Naive thymus-derived CD8-positive, alpha-beta T cell (primary cell): Measurements from ENCODE around the gene MAP3K8. TPM values are rescaled to one million over a fixed set of nuclear protein-coding genes. Genes with fewer than 3 reads are reported as not detected.
"Not testable (repeated sequence)": the region's sequence is repeated elsewhere in the genome, so short reads cannot be mapped to it uniquely, and the experiment has no call there.

ENCODE experiments used
- ATAC-seq, 2 donors: fragments of 150-1000 bp; cut with Tn5 transposase in 1 of 2; sonication (Bioruptor Pico), chemical (Tn5 transposase) in 1 of 2; 1 replicate in 1 of 2; 2 replicates in 1 of 2; pipeline ENCODE4 v1.10.0; 2021; ENCODE audit warnings: mild to moderate bottlenecking in 2 of 2, moderate library complexity in 2 of 2
- POLR2A ChIA-PET: fragments of 350-600 bp; sonication (Branson Sonifier 250); formaldehyde crosslinking; loops from one replicate; lab custom pipeline; 2021; ENCODE audit warnings: antibody characterized with exemption; lab: Charles Lee
- DNase-seq, 10 donors: peaks; one replicate each; pipeline versions ENCODE4 v3.0.0 to v3.0.0-alpha.2; 2020 to 2022
- H3K27ac Mint-ChIP-seq, 10 donors: one replicate each; pipeline ENCODE4 v1.8.0; 2020 to 2022; ENCODE audit warnings: mild to moderate bottlenecking in 10 of 10, mixed read lengths in 10 of 10, moderate library complexity in 4 of 10, inconsistent platforms in 1 of 10
- H3K27me3 Mint-ChIP-seq, 5 donors: one replicate each; pipeline ENCODE4 v1.8.0; 2021 to 2022; ENCODE audit warnings: mixed read lengths in 5 of 5
- H3K36me3 Mint-ChIP-seq, 3 donors: one replicate each; pipeline ENCODE4 v1.8.0; 2020 to 2022; ENCODE audit warnings: mixed read lengths in 3 of 3, mild to moderate bottlenecking in 2 of 3, inconsistent platforms in 1 of 3
- H3K4me1 Mint-ChIP-seq, 4 donors: one replicate each; pipeline ENCODE4 v1.8.0; 2021 to 2022; ENCODE audit warnings: mixed read lengths in 4 of 4
- H3K4me3 Mint-ChIP-seq, 10 donors: one replicate each; pipeline ENCODE4 v1.8.0; 2020 to 2022; ENCODE audit warnings: mild to moderate bottlenecking in 10 of 10, mixed read lengths in 10 of 10, moderate library complexity in 6 of 10, inconsistent platforms in 1 of 10
- H3K9me3 Mint-ChIP-seq, 9 donors: one replicate each; pipeline ENCODE4 v1.8.0; 2020 to 2022; ENCODE audit warnings: mixed read lengths in 9 of 9, mild to moderate bottlenecking in 3 of 9, inconsistent platforms in 1 of 9, moderate library complexity in 1 of 9
- polyA plus RNA-seq, 3 donors: library from polyadenylated mRNA; unstranded; fragments of 300-500 nt; fragmentation: Illumina TruSeq; gene quantifications; one replicate each; pipeline ENCODE4 v1.2.3, GENCODE V29; 2021
- total RNA-seq, 8 experiments: library from RNA in 2 of 8; stranded (reverse) in 2 of 8; gene quantifications; one replicate each; pipeline ENCODE4 v1.2.3 and lab custom pipeline; 2021 to 2026

Gene MAP3K8
- total and polyA plus RNA-seq, 5 experiments from 2014 or later, result 0.53 to 23.4 (median 2.7) TPM

- Mint-ChIP-seq H3K4me1 (peaks cover 3 to 22% (median 6%) of the 10 kb centered on the region in 4 donors), H3K27me3 (peaks cover 0 to 10% (median 1%) of the 10 kb centered on the region in 5 donors), H3K27ac (peak overlapping the region in 1 of 10 donors; percentile 62)
- DNase-seq, H3K36me3 Mint-ChIP-seq, POLR2A ChIA-PET, H3K4me3 Mint-ChIP-seq, H3K9me3 Mint-ChIP-seq, ATAC-seq: not testable (repeated sequence)
Measured at GRCh38 chr10:30475515-30475914, 41.5 kb downstream of the MAP3K8 start.

- Mint-ChIP-seq H3K27me3 (peaks cover 0 to 10% (median 1%) of the 10 kb centered on the region in 5 donors), H3K36me3 (peaks cover 0 to 4% (median 3%) of the 10 kb centered on the region in 3 donors), H3K4me1 (peaks cover 3 to 24% (median 6%) of the 10 kb centered on the region in 4 donors), H3K4me3 (no peak overlapping the region), H3K27ac (peak overlapping the region in 4 of 10 donors; percentile 10 to 78 (median 20)), H3K9me3 (peaks cover 0 to 5% (median 4%) of the 10 kb centered on the region in 9 donors)
- POLR2A ChIA-PET, result no interaction called here
- ATAC-seq, result no peak
- no peak for DNase-seq
Measured at GRCh38 chr10:30476511-30477155, 42.6 kb downstream of the MAP3K8 start.

DNA sequence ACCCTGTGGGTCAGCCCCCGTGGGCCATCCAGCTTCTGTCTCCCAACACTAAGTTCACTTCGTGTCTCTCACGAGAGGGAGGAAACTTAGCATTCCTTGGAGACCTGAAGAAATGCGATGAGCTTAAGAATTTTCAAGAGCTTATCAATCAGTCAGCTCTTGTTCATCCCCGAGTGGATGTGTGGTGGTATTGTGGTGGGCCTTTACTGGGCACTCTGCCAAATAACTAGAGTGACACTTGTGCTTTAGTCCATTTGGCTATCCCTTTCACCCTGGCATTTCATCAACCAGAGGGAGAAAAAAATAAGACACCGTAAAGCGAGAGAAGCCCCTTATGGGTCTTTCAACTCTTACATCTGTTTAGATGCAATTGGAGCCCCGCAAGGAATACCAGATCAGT is 45.5 kb downstream of the MAP3K8 start:
- not testable (repeated sequence) for DNase-seq, H3K4me3 Mint-ChIP-seq, H3K27ac Mint-ChIP-seq, ATAC-seq, H3K27me3 Mint-ChIP-seq
- peaks cover 0 to 12% (median 6%) of the 10 kb centered on the region in 3 donors for H3K36me3 Mint-ChIP-seq
- H3K9me3 Mint-ChIP-seq, result peaks cover 0 to 26% (median 9%) of the 10 kb centered on the region in 9 donors
- H3K4me1 Mint-ChIP-seq, result peaks cover 3 to 27% (median 6%) of the 10 kb centered on the region in 4 donors
- POLR2A ChIA-PET, result interaction anchor here (1.0 kb wide), 1 partner anchor 9 kb away, joined by 4 read pairs; no protein-coding TSS in a partner anchor

GRCh38 chr10:30481603-30482002 is 47.6 kb downstream of the MAP3K8 start:
- no peak for ATAC-seq
- Mint-ChIP-seq H3K9me3 (peaks cover 0 to 26% (median 9%) of the 10 kb centered on the region in 9 donors), H3K36me3 (peaks cover 0 to 12% (median 6%) of the 10 kb centered on the region in 3 donors), H3K4me3 (no peak overlapping the region), H3K4me1 (peaks cover 0 to 19% (median 0%) of the 10 kb centered on the region in 4 donors), H3K27ac (peak overlapping the region in 1 of 10 donors; percentile 41), H3K27me3 (no peaks in the 10 kb centered on the region)
- DNase-seq, result no peak
- POLR2A ChIA-PET, result no interaction called here

GRCh38 chr10:30488316-30488715 is 54.3 kb downstream of the MAP3K8 start:
- peak overlapping the region in 1 of 10 donors; percentile 50 for H3K4me3 Mint-ChIP-seq
- H3K4me1 Mint-ChIP-seq, result peaks cover 17 to 60% (median 31%) of the 10 kb centered on the region in 4 donors
- peak overlapping the region in 3 of 10 donors; percentile 57 to 77 (median 71) for H3K27ac Mint-ChIP-seq
- DNase-seq, result no peak
- POLR2A ChIA-PET, result interaction anchor here (0.7 kb wide), 1 partner anchor 9 kb away, joined by 4 read pairs; no protein-coding TSS in a partner anchor
- peaks cover 0 to 4% (median 0%) of the 10 kb centered on the region in 9 donors for H3K9me3 Mint-ChIP-seq
- H3K27me3 Mint-ChIP-seq, result peaks cover 0 to 15% (median 0%) of the 10 kb centered on the region in 5 donors
- no peak for ATAC-seq
- H3K36me3 Mint-ChIP-seq, result peaks cover 0 to 2% (median 0%) of the 10 kb centered on the region in 3 donors

DNA sequence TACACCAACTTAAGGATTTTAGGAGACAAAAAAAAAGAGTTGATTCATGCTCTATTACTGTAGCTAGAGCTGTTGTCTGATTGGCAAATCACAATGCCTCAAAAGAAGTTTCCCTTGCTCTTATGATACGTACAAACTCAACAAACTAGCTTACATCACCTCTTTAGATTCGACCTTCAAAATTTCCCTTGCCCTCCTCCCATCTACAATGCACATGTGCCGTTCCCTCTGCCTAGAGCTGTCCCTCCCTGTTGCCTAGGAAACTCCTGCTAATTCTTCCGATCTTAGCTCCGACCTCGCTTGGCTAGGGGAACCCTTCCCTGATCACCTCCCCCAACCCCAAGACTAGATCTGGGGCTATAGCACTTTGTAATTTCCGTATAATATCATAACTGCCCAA is 55.4 kb downstream of the MAP3K8 start:
- Mint-ChIP-seq H3K27me3 (peaks cover 0 to 15% (median 0%) of the 10 kb centered on the region in 5 donors), H3K4me1 (peaks cover 24 to 71% (median 41%) of the 10 kb centered on the region in 4 donors), H3K4me3 (no peak overlapping the region), H3K9me3 (peaks cover 0 to under 1% (median 0%) of the 10 kb centered on the region in 9 donors), H3K27ac (peak overlapping the region in 2 of 10 donors; percentile 3 to 6), H3K36me3 (no peaks in the 10 kb centered on the region)
- POLR2A ChIA-PET, result interaction anchor here (0.6 kb wide), 1 partner anchor 37 kb away, joined by 4 read pairs; no protein-coding TSS in a partner anchor
- DNase-seq (no peak), ATAC-seq (no peak)

- H3K27ac Mint-ChIP-seq, result peak overlapping the region in 5 of 10 donors; percentile 19 to 80 (median 60)
- peak overlapping the region in 2 of 10 donors; percentile 2 to 52 for H3K4me3 Mint-ChIP-seq
Measured at GRCh38 chr10:30490289-30491000, 56.5 kb downstream of the MAP3K8 start.

GRCh38 chr10:30491204-30491915 is 57.4 kb downstream of the MAP3K8 start:
- H3K4me1 Mint-ChIP-seq, result peaks cover 27 to 86% (median 47%) of the 10 kb centered on the region in 4 donors

More at GRCh38 chr10:30490289-30491000, 56.5 kb downstream of the MAP3K8 start:
- DNase-seq, result no peak
- Mint-ChIP-seq H3K27me3 (peaks cover 0 to 15% (median 0%) of the 10 kb centered on the region in 5 donors), H3K36me3 (peaks cover 0 to 1% (median 0%) of the 10 kb centered on the region in 3 donors), H3K4me1 (peaks cover 27 to 79% (median 47%) of the 10 kb centered on the region in 4 donors), H3K9me3 (no peaks in the 10 kb centered on the region)
- POLR2A ChIA-PET, result no interaction called here
- ATAC-seq, result no peak

DNA sequence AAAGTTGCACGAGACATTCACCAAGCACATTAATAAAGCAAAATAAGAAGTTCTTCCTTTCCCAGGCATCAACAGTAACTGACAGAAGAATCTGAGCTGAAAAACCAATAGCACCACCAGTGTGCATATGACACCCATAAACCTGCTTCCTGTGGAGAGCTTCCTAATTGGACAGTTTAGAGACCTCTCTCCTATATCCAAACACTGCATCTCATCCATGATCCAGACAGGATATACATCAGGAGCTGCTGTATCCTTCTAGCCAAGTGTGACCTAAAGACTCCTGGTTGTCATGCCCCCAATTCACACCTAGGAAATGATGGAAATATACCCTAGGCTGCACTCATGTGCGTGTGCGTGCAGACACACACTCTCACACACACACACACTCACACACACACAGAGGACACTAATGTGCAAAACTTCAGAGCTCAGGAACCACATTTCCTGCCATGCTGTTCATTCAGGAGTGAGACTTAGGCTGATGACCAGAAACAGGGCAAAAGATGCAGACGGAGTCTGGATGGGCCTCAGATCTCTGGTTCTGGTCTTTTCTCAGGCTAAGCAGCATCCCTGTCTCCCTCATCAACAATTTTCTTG is 58.0 kb downstream of the MAP3K8 start:
- POLR2A ChIA-PET, result interaction anchor here (1.6 kb wide), 1 partner anchor 59 kb away, joined by 4 read pairs; no protein-coding TSS in a partner anchor
- DNase-seq, result peak in 1 of 10 donors; percentile 11
- H3K36me3 Mint-ChIP-seq, result peaks cover 0 to 1% (median 0%) of the 10 kb centered on the region in 3 donors
- no peak for ATAC-seq
- no peaks in the 10 kb centered on the region for H3K9me3 Mint-ChIP-seq
- H3K27me3 Mint-ChIP-seq, result peaks cover 0 to 15% (median 0%) of the 10 kb centered on the region in 5 donors
- peak overlapping the region in 4 of 10 donors; percentile 3 to 43 (median 34) for H3K4me3 Mint-ChIP-seq
- peaks cover 30 to 90% (median 53%) of the 10 kb centered on the region in 4 donors for H3K4me1 Mint-ChIP-seq
- H3K27ac Mint-ChIP-seq, result peak overlapping the region in 4 of 10 donors; percentile 10 to 85 (median 72)

More at GRCh38 chr10:30491204-30491915, 57.4 kb downstream of the MAP3K8 start:
- Mint-ChIP-seq H3K36me3 (peaks cover 0 to 1% (median 0%) of the 10 kb centered on the region in 3 donors), H3K4me3 (peak overlapping the region in 1 of 10 donors; percentile 43), H3K27me3 (peaks cover 0 to 15% (median 0%) of the 10 kb centered on the region in 5 donors), H3K9me3 (no peaks in the 10 kb centered on the region), H3K27ac (peak overlapping the region in 3 of 10 donors; percentile 28 to 85 (median 80))
- POLR2A ChIA-PET, result interaction anchor here (1.6 kb wide), 1 partner anchor 58 kb away, joined by 4 read pairs; no protein-coding TSS in a partner anchor
- ATAC-seq, result no peak
- no peak for DNase-seq

GRCh38 chr10:30493609-30494530 is 59.9 kb downstream of the MAP3K8 start:
- no peak for ATAC-seq
- Mint-ChIP-seq H3K27me3 (peaks cover 0 to 9% (median 0%) of the 10 kb centered on the region in 5 donors), H3K4me1 (peaks cover 38 to 93% (median 70%) of the 10 kb centered on the region in 4 donors), H3K9me3 (no peaks in the 10 kb centered on the region), H3K4me3 (peak overlapping the region in 2 of 10 donors; percentile 40 to 57), H3K27ac (peak overlapping the region in 5 of 10 donors; percentile 15 to 84 (median 58)), H3K36me3 (peaks cover 0 to 1% (median 0%) of the 10 kb centered on the region in 3 donors)
- POLR2A ChIA-PET, result interaction anchor here (0.5 to 1.1 kb wide), 3 partner anchors 11 to 145 kb away, joined by 3 read pairs; partner anchors contain the start of gene MTPAP
- DNase-seq, result no peak
